ENCODE data around the gene HOXB3.

The HOXB3 gene

GRCh38 chr17:48579471-48579759 lies 10.6 kb downstream of the HOXB3 start:
- TF ChIP-seq CTCF (IDR thresholded peaks at IDR 0.05) (no peak), ZFX (IDR thresholded peaks at IDR 0.05; ENCODE audit: borderline replicate concordance) (no peak)
- H3K27ac ChIP-seq = no peak overlapping the region

GRCh38 chr17:48578616-48579470 lies 11.2 kb downstream of the HOXB3 start:
- peak overlapping the region; percentile 37; the same call in 1 of the 2 replicates for H3K27ac ChIP-seq
- TF ChIP-seq ZFX (IDR thresholded peaks at IDR 0.05; ENCODE audit: borderline replicate concordance) = no peak
- TF ChIP-seq CTCF (IDR thresholded peaks at IDR 0.05) = no peak

GRCh38 chr17:48577946-48578615 lies 12.0 kb downstream of the HOXB3 start, which contains the start of gene HOXB4:
HOXB4 (minus strand) TSS chr17:48578350; CDS start chr17:48578319, 31 bp downstream.
- no peak for TF ChIP-seq ZFX (IDR thresholded peaks at IDR 0.05; ENCODE audit: borderline replicate concordance)
- TF ChIP-seq CTCF (IDR thresholded peaks at IDR 0.05) = no peak
- peak within 1 kb of the TSS; percentile 37; the same call in 1 of the 2 replicates for H3K27ac ChIP-seq

GRCh38 chr17:48577330-48577945 lies 12.6 kb downstream of the HOXB3 start:
- H3K27ac ChIP-seq = peak overlapping the region; percentile 37; the same call in 1 of the 2 replicates
- no peak for TF ChIP-seq CTCF (IDR thresholded peaks at IDR 0.05)
- TF ChIP-seq ZFX (IDR thresholded peaks at IDR 0.05; ENCODE audit: borderline replicate concordance) = no peak

GRCh38 chr17:48576479-48577309 lies 13.3 kb downstream of the HOXB3 start:
- no peak for TF ChIP-seq ZFX (IDR thresholded peaks at IDR 0.05; ENCODE audit: borderline replicate concordance)
- no peak for TF ChIP-seq CTCF (IDR thresholded peaks at IDR 0.05)
- no peak overlapping the region for H3K27ac ChIP-seq

- H3K27ac ChIP-seq = no peak overlapping the region
- TF ChIP-seq ZFX (IDR thresholded peaks at IDR 0.05; ENCODE audit: borderline replicate concordance) (no peak), CTCF (IDR thresholded peaks at IDR 0.05) (no peak)
These were observed 14.2 kb downstream of the HOXB3 start for GRCh38 chr17:48575673-48576478.

Measured in 22Rv1 (cell line).